ENCODE results near the gene EIF4ENIF1. TPM values are rescaled to one million over a fixed set of nuclear protein-coding genes. Genes with fewer than 3 reads are reported as not detected.

The EIF4ENIF1 gene
- total RNA-seq, 1 donor from 2014 or later: 31.5 TPM

- no peak for TF ChIP-seq CTCF (IDR thresholded peaks at IDR 0.05)
- peak overlapping the region; percentile 87 for H3K27ac ChIP-seq
- H3K36me3 ChIP-seq: peaks cover 44% of the 10 kb centered on the region
- intact Hi-C loops (cut with DNase I): no loop called here
- peaks cover 21% of the 10 kb centered on the region for H3K4me1 ChIP-seq
- no peaks in the 10 kb centered on the region for H3K9me3 ChIP-seq
- H3K4me3 ChIP-seq: peak overlapping the region; percentile 95
- peak in 1 of 2 donors; percentile 6 for ATAC-seq
- H3K27me3 ChIP-seq (ENCODE audit: low read depth): no peaks in the 10 kb centered on the region
- no peak for DNase-seq
Observed at GRCh38 chr22:31400023-31400397, 89.6 kb downstream of the EIF4ENIF1 start.

GRCh38 chr22:31399211-31400022, 90.2 kb downstream of the EIF4ENIF1 start, which contains the start of gene DRG1:
Gene DRG1 (plus strand): TSS chr22:31399604. CDS start chr22:31399684, 80 bp downstream.
- H3K4me3 ChIP-seq: peak within 1 kb of the TSS; percentile 95
- H3K27me3 ChIP-seq (ENCODE audit: low read depth): no peaks in the 10 kb centered on the region
- H3K36me3 ChIP-seq: peaks cover 38% of the 10 kb centered on the region
- H3K27ac ChIP-seq: peak within 1 kb of the TSS; percentile 87
- no peaks in the 10 kb centered on the region for H3K9me3 ChIP-seq
- intact Hi-C loops (cut with DNase I): no loop called here
- TF ChIP-seq CTCF (IDR thresholded peaks at IDR 0.05): peak; percentile 12
- ATAC-seq (peak; percentile 100), DNase-seq (peak; percentile 97)
- H3K4me1 ChIP-seq: peaks cover 21% of the 10 kb centered on the region

GRCh38 chr22:31398231-31398630, 91.4 kb downstream of the EIF4ENIF1 start:
- Histone ChIP-seq H3K36me3 (peaks cover 26% of the 10 kb centered on the region), H3K9me3 (no peaks in the 10 kb centered on the region), H3K27ac (no peak overlapping the region), H3K4me3 (no peak overlapping the region), H3K4me1 (peaks cover 21% of the 10 kb centered on the region), H3K27me3 (ENCODE audit: low read depth) (no peaks in the 10 kb centered on the region)
- TF ChIP-seq CTCF (IDR thresholded peaks at IDR 0.05): no peak
- DNase-seq (no peak), ATAC-seq (no peak)
- intact Hi-C loops (cut with DNase I): no loop called here

DNA sequence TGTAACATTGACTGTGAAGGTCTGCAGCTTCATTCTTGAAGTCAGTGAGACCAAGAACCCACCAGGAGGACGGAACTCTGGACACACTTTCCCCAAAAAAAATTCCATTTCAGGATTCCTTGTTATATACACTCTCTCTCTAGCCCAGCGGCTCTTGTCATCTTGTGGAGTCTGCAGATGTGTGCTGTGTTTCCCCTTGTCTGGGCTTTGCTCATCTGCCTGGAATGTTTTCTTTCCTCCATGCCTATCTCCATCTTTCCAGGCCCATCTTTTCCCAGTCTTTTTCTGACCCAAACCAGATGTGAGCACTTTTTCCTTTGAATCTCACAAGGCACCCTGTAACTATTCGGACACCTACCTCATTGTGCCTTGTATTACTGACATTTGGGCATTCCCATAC, 95.3 kb downstream of the EIF4ENIF1 start:
- Histone ChIP-seq H3K27me3 (ENCODE audit: low read depth) (no peaks in the 10 kb centered on the region), H3K27ac (no peak overlapping the region), H3K9me3 (no peaks in the 10 kb centered on the region), H3K4me1 (peaks cover 9% of the 10 kb centered on the region), H3K4me3 (no peak overlapping the region), H3K36me3 (no peaks in the 10 kb centered on the region)
- no peak for TF ChIP-seq CTCF (IDR thresholded peaks at IDR 0.05)
- ATAC-seq (no peak), DNase-seq (no peak)
- intact Hi-C loops (cut with DNase I): no loop called here

- Histone ChIP-seq H3K36me3 (no peaks in the 10 kb centered on the region), H3K4me1 (peaks cover 7% of the 10 kb centered on the region), H3K27ac (no peak overlapping the region), H3K9me3 (no peaks in the 10 kb centered on the region), H3K27me3 (ENCODE audit: low read depth) (no peaks in the 10 kb centered on the region), H3K4me3 (no peak overlapping the region)
- no peak for DNase-seq
- ATAC-seq: no peak
- no peak for TF ChIP-seq CTCF (IDR thresholded peaks at IDR 0.05)
- intact Hi-C loops (cut with DNase I): no loop called here
Observed at GRCh38 chr22:31393893-31394292, 95.7 kb downstream of the EIF4ENIF1 start.

Other genes starting within 250 kb of the EIF4ENIF1 start
- 54.9 TPM for gene PIK3IP1, start 197.4 kb downstream of the EIF4ENIF1 start, total RNA-seq
- gene PATZ1, start 143.5 kb downstream of the EIF4ENIF1 start, total RNA-seq: 25.8 TPM
- gene DRG1, start 90.2 kb downstream of the EIF4ENIF1 start, total RNA-seq: 44.5 TPM
- gene SFI1, start 6.7 kb upstream of the EIF4ENIF1 start, total RNA-seq: 37.5 TPM
- 47.3 TPM for gene PISD, start 172.4 kb upstream of the EIF4ENIF1 start, total RNA-seq

Measured in lower lobe of right lung (tissue), 2 donors.